H9 (cell line): ENCODE results near the gene LDHAL6B. TPM values are rescaled to one million over a fixed set of nuclear protein-coding genes. Genes with fewer than 3 reads are reported as not detected.

Source experiments
- DNase-seq: peaks from one replicate; pipeline ENCODE4 v3.0.0-alpha.2; 2017
- H2AFZ ChIP-seq: one replicate; pipeline ENCODE4 v1.6.1; 2013; ENCODE audit warnings: mild to moderate bottlenecking, low read length, control low read depth, moderate library complexity
- H2AK5ac ChIP-seq: 2 replicates; pipeline ENCODE4 v1.6.1; 2013; ENCODE audit warnings: low read length, control low read depth, mixed read lengths; ENCODE audit not compliant: insufficient read length
- H2BK120ac ChIP-seq: one replicate; pipeline ENCODE4 v1.6.1; 2013; ENCODE audit warnings: low read depth, mild to moderate bottlenecking, low read length, control low read depth, inconsistent platforms; ENCODE audit not compliant: poor library complexity, severe bottlenecking
- H2BK12ac ChIP-seq: 2 replicates; pipeline ENCODE4 v1.6.1; 2013; ENCODE audit warnings: low read length, control low read depth, mixed read lengths, low read depth; ENCODE audit not compliant: insufficient read length
- H2BK15ac ChIP-seq: 2 replicates; pipeline ENCODE4 v1.6.1; 2013; ENCODE audit warnings: low read depth, low read length, control low read depth
- H2BK20ac ChIP-seq: one replicate; pipeline ENCODE4 v1.6.1; 2013; ENCODE audit warnings: low read depth, mild to moderate bottlenecking, low read length, control low read depth, inconsistent platforms; ENCODE audit not compliant: poor library complexity, severe bottlenecking
- H2BK5ac ChIP-seq: 2 replicates; pipeline ENCODE4 v1.6.1; 2013; ENCODE audit warnings: low read length, control low read depth, mixed read lengths; ENCODE audit not compliant: insufficient read length
- H3K14ac ChIP-seq: 2 replicates; pipeline ENCODE4 v1.6.1; 2013; ENCODE audit warnings: low read length, control low read depth; ENCODE audit not compliant: insufficient read depth
- H3K18ac ChIP-seq: 2 replicates; pipeline ENCODE4 v1.6.1; 2013; ENCODE audit warnings: low read depth, mild to moderate bottlenecking, mixed read lengths, low read length, control low read depth; ENCODE audit not compliant: insufficient read length
- H3K23ac ChIP-seq: 2 replicates; pipeline ENCODE4 v1.6.1; 2013; ENCODE audit warnings: low read length, control low read depth, mixed read lengths, low read depth; ENCODE audit not compliant: insufficient read length
- H3K23me2 ChIP-seq: 2 replicates; pipeline ENCODE4 v1.6.1; 2013; ENCODE audit warnings: low read depth, mild to moderate bottlenecking, mixed read lengths, low read length, control low read depth; ENCODE audit not compliant: insufficient read length, poor library complexity, severe bottlenecking
- H3K27ac ChIP-seq: 2 replicates; pipeline ENCODE4 v1.5.1; 2013; ENCODE audit warnings: low read length, control low read depth, mixed read lengths, low read depth; ENCODE audit not compliant: insufficient read length
- H3K27me3 ChIP-seq: 2 replicates; pipeline ENCODE4 v1.6.1; 2013; ENCODE audit warnings: low read length, control low read depth, inconsistent platforms; ENCODE audit not compliant: insufficient read depth
- H3K4ac ChIP-seq: 2 replicates; pipeline ENCODE4 v1.6.1; 2013; ENCODE audit warnings: low read depth, mild to moderate bottlenecking, control low read depth, inconsistent platforms, low read length, moderate library complexity
- H3K4me1 ChIP-seq: 2 replicates; pipeline ENCODE4 v1.6.1; 2013; ENCODE audit warnings: low read length, control low read depth, inconsistent platforms; ENCODE audit not compliant: insufficient read depth
- H3K4me2 ChIP-seq: 2 replicates; pipeline ENCODE4 v1.6.1; 2013; ENCODE audit warnings: low read length, control low read depth, mixed read lengths; ENCODE audit not compliant: insufficient read length, insufficient read depth
- H3K56ac ChIP-seq: 2 replicates; pipeline ENCODE4 v1.6.1; 2013; ENCODE audit warnings: low read depth, mild to moderate bottlenecking, mixed read lengths, low read length, control low read depth; ENCODE audit not compliant: insufficient read length
- H3K79me1 ChIP-seq: 2 replicates; pipeline ENCODE4 v1.6.1; 2013; ENCODE audit warnings: low read depth, mild to moderate bottlenecking, moderate library complexity, low read length, control low read depth, inconsistent platforms; ENCODE audit not compliant: insufficient read depth, poor library complexity, severe bottlenecking
- H3K79me2 ChIP-seq: 2 replicates; pipeline ENCODE4 v1.6.1; 2013; ENCODE audit warnings: low read length, control low read depth, inconsistent platforms; ENCODE audit not compliant: insufficient read depth
- H3K9ac ChIP-seq: 2 replicates; pipeline ENCODE4 v1.6.1; 2013; ENCODE audit warnings: low read length, control low read depth, mixed read lengths; ENCODE audit not compliant: insufficient read length; ENCODE audit errors: extremely low read depth
- H3K9me3 ChIP-seq: one replicate; pipeline ENCODE4 v1.6.1; 2013; ENCODE audit warnings: low read depth, low read length, inconsistent platforms; ENCODE audit not compliant: control insufficient read depth
- H3T11ph ChIP-seq: one replicate; pipeline ENCODE4 v1.6.1; 2013; ENCODE audit warnings: mild to moderate bottlenecking, low read length, control low read depth, inconsistent platforms
- H4K20me1 ChIP-seq: one replicate; pipeline ENCODE4 v1.6.1; 2013; ENCODE audit not compliant: control insufficient read depth, insufficient read length, insufficient read depth
- H4K5ac ChIP-seq: 2 replicates; pipeline ENCODE4 v1.6.1; 2013; ENCODE audit warnings: low read depth, mild to moderate bottlenecking, mixed read lengths, low read length, control low read depth; ENCODE audit not compliant: insufficient read length
- H4K8ac ChIP-seq: replicated peaks from 2 replicates; pipeline ENCODE4 v1.6.1; 2013; ENCODE audit warnings: low read length, control low read depth, mixed read lengths, low read depth; ENCODE audit not compliant: insufficient read length
- H4K91ac ChIP-seq: 2 replicates; pipeline ENCODE4 v1.6.1; 2013; ENCODE audit warnings: low read depth, mild to moderate bottlenecking, moderate library complexity, mixed read lengths, low read length, control low read depth; ENCODE audit not compliant: insufficient read length
- H3K27ac Mint-ChIP-seq, 3 experiments: 2 replicates in 2 of 3; 3 replicates in 1 of 3; pipeline ENCODE4 v1.8.0; 2020 to 2021; ENCODE audit warnings: mixed read lengths in 3 of 3, mild to moderate bottlenecking in 1 of 3, moderate library complexity in 1 of 3
- H3K27me3 Mint-ChIP-seq: 2 replicates; pipeline ENCODE4 v1.8.0; 2021; ENCODE audit warnings: low read depth, mild to moderate bottlenecking, moderate library complexity, mixed read lengths
- H3K36me3 Mint-ChIP-seq, 3 experiments: 2 replicates in 2 of 3; 3 replicates in 1 of 3; pipeline ENCODE4 v1.8.0; 2020 to 2021; ENCODE audit warnings: low read depth in 3 of 3, mixed read lengths in 3 of 3; ENCODE audit not compliant: insufficient read depth in 1 of 3
- H3K4me1 Mint-ChIP-seq, 2 experiments: 2 replicates each; pipeline ENCODE4 v1.8.0; 2020; ENCODE audit warnings: mixed read lengths in 2 of 2
- H3K4me3 Mint-ChIP-seq, 2 experiments: 2 replicates in 1 of 2; 3 replicates in 1 of 2; pipeline ENCODE4 v1.8.0; 2020 to 2021; ENCODE audit warnings: mild to moderate bottlenecking in 2 of 2, mixed read lengths in 2 of 2, moderate library complexity in 1 of 2
- H3K9me3 Mint-ChIP-seq, 2 experiments: 2 replicates in 1 of 2; 3 replicates in 1 of 2; pipeline ENCODE4 v1.8.0; 2020; ENCODE audit warnings: mild to moderate bottlenecking in 2 of 2, mixed read lengths in 2 of 2, moderate library complexity in 1 of 2
- WGBS: extraction: QIAGEN DNeasy Blood & Tissue Kit; methylation state at CpG from one replicate; pipeline ENCODE4 v1.1.7; 2013; ENCODE audit warnings: missing lambda C conversion rate, low lambda C conversion rate, mixed read lengths; ENCODE audit not compliant: insufficient read length; ENCODE audit errors: extremely low coverage; 5-methylcytosine and 5-hydroxymethylcytosine counted together
- total RNA-seq: library from RNA; stranded (reverse); gene quantifications from 2 replicates; pipeline ENCODE4 v1.2.1, GENCODE V29; 2021
- TF ChIP-seq, protein P1 (sequence below): fragments of 200-600 bp; sonication (generic); conservative IDR thresholded peaks from 3 replicates; pipeline ENCODE4 v1.8.0; 2021; ENCODE audit warnings: antibody characterized with exemption, mild to moderate bottlenecking

The LDHAL6B gene
- total RNA-seq, 1 experiment from 2014 or later = not detected

DNA sequence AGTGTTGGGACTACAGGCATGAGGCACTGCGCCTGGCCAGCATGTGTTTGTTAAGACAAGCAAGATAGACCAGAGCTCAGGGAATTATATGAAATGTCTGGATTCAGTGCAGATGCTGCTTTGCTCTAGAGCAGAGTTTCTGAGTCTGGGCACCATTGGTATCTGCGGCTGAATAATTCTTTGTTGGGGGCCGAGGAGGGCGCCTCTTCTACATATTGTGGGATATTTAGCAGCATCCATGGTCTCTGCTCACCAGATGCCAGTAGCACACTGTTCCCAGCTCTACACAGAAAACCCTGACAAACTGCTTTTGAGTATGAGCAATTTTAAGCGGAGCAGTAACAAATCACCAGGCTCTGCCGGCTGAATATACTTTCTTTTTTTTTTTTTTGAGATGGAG lies 3.6 kb upstream of the LDHAL6B start:
- Mint-ChIP-seq H3K36me3 (peaks cover 3 to 89% (median 71%) of the 10 kb centered on the region in 3 experiments; a peak in 5 of 7 replicates), H3K4me3 (no peak overlapping the region), H3K4me1 (no peaks in the 10 kb centered on the region), H3K27me3 (no peaks in the 10 kb centered on the region), H3K27ac (no peak overlapping the region), H3K9me3 (no peaks in the 10 kb centered on the region)
- H3K56ac ChIP-seq = no peak overlapping the region
- H2BK20ac ChIP-seq = no peak overlapping the region
- no peaks in the 10 kb centered on the region for H3K4me1 ChIP-seq
- no peaks in the 10 kb centered on the region for H3K79me2 ChIP-seq
- no peak overlapping the region for H3K4ac ChIP-seq
- no peak overlapping the region for H4K91ac ChIP-seq
- H3K18ac ChIP-seq = no peak overlapping the region
- no peak overlapping the region for H2BK12ac ChIP-seq
- no peak overlapping the region for H2AK5ac ChIP-seq
- no peak overlapping the region for H3K23ac ChIP-seq
- H3K4me2 ChIP-seq = no peak overlapping the region
- H3K14ac ChIP-seq = no peak overlapping the region
- no peak overlapping the region for H4K5ac ChIP-seq
- H3K9ac ChIP-seq = no peak overlapping the region
- H3K23me2 ChIP-seq = no peaks in the 10 kb centered on the region
- DNase-seq = no peak
- H4K20me1 ChIP-seq = no peaks in the 10 kb centered on the region
- H3K79me1 ChIP-seq = no peaks in the 10 kb centered on the region
- no peak overlapping the region for H2BK15ac ChIP-seq
- WGBS = no CpG with 5 or more reads among the region's 6 CpGs
- TF ChIP-seq, protein P1, sequence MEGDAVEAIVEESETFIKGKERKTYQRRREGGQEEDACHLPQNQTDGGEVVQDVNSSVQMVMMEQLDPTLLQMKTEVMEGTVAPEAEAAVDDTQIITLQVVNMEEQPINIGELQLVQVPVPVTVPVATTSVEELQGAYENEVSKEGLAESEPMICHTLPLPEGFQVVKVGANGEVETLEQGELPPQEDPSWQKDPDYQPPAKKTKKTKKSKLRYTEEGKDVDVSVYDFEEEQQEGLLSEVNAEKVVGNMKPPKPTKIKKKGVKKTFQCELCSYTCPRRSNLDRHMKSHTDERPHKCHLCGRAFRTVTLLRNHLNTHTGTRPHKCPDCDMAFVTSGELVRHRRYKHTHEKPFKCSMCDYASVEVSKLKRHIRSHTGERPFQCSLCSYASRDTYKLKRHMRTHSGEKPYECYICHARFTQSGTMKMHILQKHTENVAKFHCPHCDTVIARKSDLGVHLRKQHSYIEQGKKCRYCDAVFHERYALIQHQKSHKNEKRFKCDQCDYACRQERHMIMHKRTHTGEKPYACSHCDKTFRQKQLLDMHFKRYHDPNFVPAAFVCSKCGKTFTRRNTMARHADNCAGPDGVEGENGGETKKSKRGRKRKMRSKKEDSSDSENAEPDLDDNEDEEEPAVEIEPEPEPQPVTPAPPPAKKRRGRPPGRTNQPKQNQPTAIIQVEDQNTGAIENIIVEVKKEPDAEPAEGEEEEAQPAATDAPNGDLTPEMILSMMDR = no peak
- H2BK120ac ChIP-seq = no peak overlapping the region
- H3K9me3 ChIP-seq = no peaks in the 10 kb centered on the region
- H2BK5ac ChIP-seq = no peak overlapping the region
- H3K27ac ChIP-seq = no peak overlapping the region
- H4K8ac ChIP-seq = no peak overlapping the region
- H3T11ph ChIP-seq = no peak overlapping the region
- no peaks in the 10 kb centered on the region for H3K27me3 ChIP-seq
- no peak overlapping the region for H2AFZ ChIP-seq
